Measurements from ENCODE around the gene SPG7. TPM values are rescaled to one million over a fixed set of nuclear protein-coding genes. Genes with fewer than 3 reads are reported as not detected.
A peak's percentile ranks its signal among the peaks of the same experiment; 100 is the strongest.

SPG7 gene
- total and polyA plus RNA-seq, 9 of the 15 experiments (the other 6 are each of a cell fraction or from before 2014, with no cell fraction given), result 5.8 to 89.1 (median 49.4) TPM

GRCh38 chr16:89491974-89492687 is 16.1 kb upstream of the SPG7 start (continued):
- TF ChIP-seq ZNF277 (CRISPR knock-in tag; IDR thresholded peaks at IDR 0.05; ENCODE audit: borderline replicate concordance) (no peak), ZNF444 (CRISPR knock-in tag; IDR thresholded peaks at IDR 0.05) (no peak), CC2D1A (IDR thresholded peaks at IDR 0.05) (peak; percentile 91), CLOCK (CRISPR knock-in tag; IDR thresholded peaks at IDR 0.05; ENCODE audit: borderline replicate concordance) (no peak), SMARCE1 (IDR thresholded peaks at IDR 0.05) (no peak), ZFP30 (CRISPR knock-in tag; IDR thresholded peaks at IDR 0.05; ENCODE audit: borderline replicate concordance) (no peak), PHF21A (IDR thresholded peaks at IDR 0.05; ENCODE audit: borderline replicate concordance, low read depth) (peak; percentile 50; the same call in 1 of the 2 replicates), CBFA2T3 (IDR thresholded peaks at IDR 0.05) (peak; percentile 66), SUPT5H (IDR thresholded peaks at IDR 0.05) (0 out of 2 replicates have a peak, but pooled peaks have one; percentile 20), SP1 (CRISPR knock-in tag; IDR thresholded peaks at IDR 0.05) (peak; percentile 51; the same call in 1 of the 2 replicates), KDM1A (IDR thresholded peaks at IDR 0.05) (0 out of 4 replicates have a peak, but pooled peaks have one; percentile 12 to 43), ZNF75A (CRISPR knock-in tag; IDR thresholded peaks at IDR 0.05) (no peak), FOXK2 (conservative IDR thresholded peaks at IDR 0.05 in 1 of 2, IDR thresholded peaks at IDR 0.05 in 1 of 2; ENCODE audit: low read depth in 2 of 2) (0 out of 4 replicates have a peak, but pooled peaks of 1 of the 2 experiments have one; percentile 33), ZFX (CRISPR knock-in tag; IDR thresholded peaks at IDR 0.05) (0 out of 2 replicates have a peak, but pooled peaks have one; percentile 25), FUS (optimal IDR thresholded peaks at IDR 0.05; ENCODE audit: low read depth, low read length) (no peak), ZNF324 (CRISPR knock-in tag; IDR thresholded peaks at IDR 0.05) (no peak), MEIS2 (IDR thresholded peaks at IDR 0.05; ENCODE audit: partially characterized antibody) (peak; percentile 61), FOXP1 (CRISPR knock-in tag; IDR thresholded peaks at IDR 0.05) (no peak), HNRNPLL (IDR thresholded peaks at IDR 0.05; ENCODE audit: low read depth, low read length, poor library complexity, severe bottlenecking) (peak; percentile 57), TEAD4 (IDR thresholded peaks at IDR 0.05; ENCODE audit: low read length) (peak; percentile 62; the same call in 1 of the 2 replicates), TEAD4 (CRISPR knock-in tag; IDR thresholded peaks at IDR 0.05; ENCODE audit: borderline replicate concordance) (no peak), MAX (CRISPR knock-in tag; IDR thresholded peaks at IDR 0.05) (0 out of 2 replicates have a peak, but pooled peaks have one; percentile 21), POLR2A (conservative IDR thresholded peaks at IDR 0.05) (peak; percentile 58), GABPA (tag; conservative IDR thresholded peaks at IDR 0.05; ENCODE audit: low read depth) (peak; percentile 41; the same call in 1 of the 2 replicates), ZBTB7A (IDR thresholded peaks at IDR 0.05; ENCODE audit: borderline replicate concordance, control insufficient read depth, low read depth, low read length) (no peak), ETV1 (tag; conservative IDR thresholded peaks at IDR 0.05; ENCODE audit: low read depth) (peak; percentile 71), ZNF121 (CRISPR knock-in tag; conservative IDR thresholded peaks at IDR 0.05) (no peak)
